B cell (primary cell): ENCODE measurements around the gene FAM3A. TPM values are rescaled to one million over a fixed set of nuclear protein-coding genes. Genes with fewer than 3 reads are reported as not detected.
A peak's percentile ranks its signal among the peaks of the same experiment; 100 is the strongest.

Experiments used
- ATAC-seq: fragments of 200-7000 bp; cut with Tn5 transposase; one replicate; pipeline ENCODE4 v1.10.0; 2021; ENCODE audit warnings: low read depth, mild to moderate bottlenecking, moderate number of reproducible peaks, moderate library complexity
- CTCF ChIA-PET: fragments of 350-600 bp; sonication (Branson Sonifier 250); formaldehyde crosslinking; loops from one replicate; lab custom pipeline; 2021; ENCODE audit warnings: antibody characterized with exemption, inconsistent platforms; lab: Charles Lee
- POLR2A ChIA-PET: fragments of 350-600 bp; sonication (Branson Sonifier 250); formaldehyde crosslinking; loops from one replicate; lab custom pipeline; 2021; ENCODE audit warnings: antibody characterized with exemption; lab: Charles Lee
- DNase-seq: peaks from one replicate; pipeline ENCODE4 v3.0.0; 2013
- H2AFZ ChIP-seq: 2 replicates; pipeline ENCODE4 v1.6.1; 2012; ENCODE audit warnings: mild to moderate bottlenecking, low read depth, low read length; ENCODE audit not compliant: insufficient read depth, poor library complexity, severe bottlenecking
- H3K27ac ChIP-seq, 2 donors: 1 replicate in 1 of 2; 2 replicates in 1 of 2; pipeline ENCODE4 v1.5.1; 2012 to 2013; ENCODE audit warnings: low read length in 2 of 2, mild to moderate bottlenecking in 2 of 2, moderate library complexity in 1 of 2
- H3K27me3 ChIP-seq, 4 experiments: fragments of 200-600 bp in 1 of 4; sonication (generic) in 1 of 4; replicated peaks in 1 of 4; 1 replicate in 2 of 4; 2 replicates in 2 of 4; pipeline versions ENCODE4 v1.6.1 to v1.7.0; 2013 to 2016; ENCODE audit warnings: low read length in 3 of 4, mild to moderate bottlenecking in 2 of 4, mixed read lengths in 1 of 4, moderate library complexity in 1 of 4; ENCODE audit not compliant: insufficient read depth in 4 of 4, control insufficient read depth in 3 of 4; ENCODE audit errors: control extremely low read depth in 1 of 4
- H3K36me3 ChIP-seq, 2 experiments: replicated peaks in 1 of 2; 1 replicate in 1 of 2; 2 replicates in 1 of 2; pipeline versions ENCODE4 v1.6.1 to v1.7.1; 2013; ENCODE audit warnings: low read length in 1 of 2; ENCODE audit not compliant: insufficient read depth in 2 of 2, control insufficient read depth in 1 of 2; ENCODE audit errors: control extremely low read depth in 1 of 2, extremely low read depth in 1 of 2
- H3K4me1 ChIP-seq, 2 donors: fragments of 200-600 bp in 1 of 2; sonication (generic) in 1 of 2; 1 replicate in 1 of 2; 2 replicates in 1 of 2; pipeline versions ENCODE4 v1.5.1 to v1.6.1; 2013 to 2017; ENCODE audit warnings: low read length in 2 of 2; ENCODE audit not compliant: control insufficient read depth in 2 of 2, insufficient read depth in 2 of 2
- H3K4me2 ChIP-seq: replicated peaks from 2 replicates; pipeline ENCODE3; 2012; ENCODE audit warnings: mild to moderate bottlenecking, low read depth, low read length; ENCODE audit not compliant: poor library complexity, severe bottlenecking
- H3K4me3 ChIP-seq, 5 experiments: fragments of 200-600 bp in 1 of 5; sonication (generic) in 1 of 5; 1 replicate in 3 of 5; 2 replicates in 2 of 5; pipeline versions ENCODE4 v1.5.1 to v1.7.0; 2011 to 2016; ENCODE audit warnings: low read length in 4 of 5, mild to moderate bottlenecking in 4 of 5, low read depth in 2 of 5, control low read depth in 1 of 5, moderate library complexity in 1 of 5; ENCODE audit not compliant: insufficient read depth in 1 of 5; ENCODE audit errors: control extremely low read depth in 1 of 5, extremely low read depth in 1 of 5
- H3K79me2 ChIP-seq: fragments of 200-600 bp; sonication (generic); one replicate; pipeline ENCODE4 v1.6.0; 2016; ENCODE audit warnings: low read length; ENCODE audit not compliant: control insufficient read depth, insufficient read depth
- H3K9ac ChIP-seq: fragments of 200-600 bp; sonication (generic); 2 replicates; pipeline ENCODE4 v1.6.1; 2017; ENCODE audit warnings: mild to moderate bottlenecking, low read length, moderate library complexity
- H3K9me3 ChIP-seq, 3 donors: one replicate each; pipeline versions ENCODE4 v1.6.1 to v1.7.1; 2013; ENCODE audit warnings: low read length in 2 of 3; ENCODE audit not compliant: control insufficient read depth in 2 of 3, insufficient read depth in 1 of 3; ENCODE audit errors: control extremely low read depth in 1 of 3
- H4K20me1 ChIP-seq: 2 replicates; pipeline ENCODE4 v1.6.0; 2012; ENCODE audit warnings: mild to moderate bottlenecking, low read length; ENCODE audit not compliant: insufficient read depth, control insufficient read depth, poor library complexity, severe bottlenecking
- H3K27ac Mint-ChIP-seq: one replicate; pipeline ENCODE4 v1.8.0; 2021; ENCODE audit warnings: mixed read lengths
- H3K27me3 Mint-ChIP-seq: one replicate; pipeline ENCODE4 v1.8.0; 2021; ENCODE audit warnings: mixed read lengths
- H3K4me1 Mint-ChIP-seq: one replicate; pipeline ENCODE4 v1.8.0; 2021; ENCODE audit warnings: mixed read lengths
- H3K4me3 Mint-ChIP-seq: one replicate; pipeline ENCODE4 v1.8.0; 2021; ENCODE audit warnings: mixed read lengths
- H3K9me3 Mint-ChIP-seq: one replicate; pipeline ENCODE4 v1.8.0; 2022; ENCODE audit warnings: mixed read lengths; ENCODE audit not compliant: insufficient read depth
- EZH2 ChIP-seq: IDR thresholded peaks from 2 replicates; pipeline ENCODE4 v1.6.1; 2012; ENCODE audit warnings: borderline replicate concordance, low read depth, mild to moderate bottlenecking, moderate library complexity, low read length; ENCODE audit not compliant: insufficient read depth, poor library complexity, severe bottlenecking
- WGBS: methylation state at CpG from one replicate; pipeline ENCODE4 v1.1.5; 2013; ENCODE audit warnings: missing lambda C conversion rate; ENCODE audit not compliant: insufficient coverage; 5-methylcytosine and 5-hydroxymethylcytosine counted together
- intact Hi-C: fragments of 100-400 bp; cut with micrococcal nuclease; formaldehyde crosslinking; loops from one replicate; pipeline ENCODE4 v1.10.0; 2022
- polyA plus RNA-seq: library from polyadenylated mRNA; depleted of rRNA; stranded (reverse); fragments of >200 nt; gene quantifications from 2 replicates; pipeline ENCODE4 v1.2.3, GENCODE V29; 2012
- total RNA-seq, 2 donors: library from RNA; stranded (reverse); fragments of 120-200 nt in 1 of 2; gene quantifications; 1 replicate in 1 of 2; 2 replicates in 1 of 2; pipeline versions ENCODE4 v1.2.3 to v1.2.4, GENCODE V29; 2013 to 2022
- TF ChIP-seq, protein P1 (sequence below): fragments of 200-600 bp; IDR thresholded peaks from one replicate; pipeline ENCODE4 v1.8.0; 2022; ENCODE audit warnings: antibody characterized with exemption, mild to moderate bottlenecking

The FAM3A gene
- total and polyA plus RNA-seq, 2 donors (not counting 1 experiment from before 2014, with no cell fraction given) = 39.6 to 59.4 TPM

DNA sequence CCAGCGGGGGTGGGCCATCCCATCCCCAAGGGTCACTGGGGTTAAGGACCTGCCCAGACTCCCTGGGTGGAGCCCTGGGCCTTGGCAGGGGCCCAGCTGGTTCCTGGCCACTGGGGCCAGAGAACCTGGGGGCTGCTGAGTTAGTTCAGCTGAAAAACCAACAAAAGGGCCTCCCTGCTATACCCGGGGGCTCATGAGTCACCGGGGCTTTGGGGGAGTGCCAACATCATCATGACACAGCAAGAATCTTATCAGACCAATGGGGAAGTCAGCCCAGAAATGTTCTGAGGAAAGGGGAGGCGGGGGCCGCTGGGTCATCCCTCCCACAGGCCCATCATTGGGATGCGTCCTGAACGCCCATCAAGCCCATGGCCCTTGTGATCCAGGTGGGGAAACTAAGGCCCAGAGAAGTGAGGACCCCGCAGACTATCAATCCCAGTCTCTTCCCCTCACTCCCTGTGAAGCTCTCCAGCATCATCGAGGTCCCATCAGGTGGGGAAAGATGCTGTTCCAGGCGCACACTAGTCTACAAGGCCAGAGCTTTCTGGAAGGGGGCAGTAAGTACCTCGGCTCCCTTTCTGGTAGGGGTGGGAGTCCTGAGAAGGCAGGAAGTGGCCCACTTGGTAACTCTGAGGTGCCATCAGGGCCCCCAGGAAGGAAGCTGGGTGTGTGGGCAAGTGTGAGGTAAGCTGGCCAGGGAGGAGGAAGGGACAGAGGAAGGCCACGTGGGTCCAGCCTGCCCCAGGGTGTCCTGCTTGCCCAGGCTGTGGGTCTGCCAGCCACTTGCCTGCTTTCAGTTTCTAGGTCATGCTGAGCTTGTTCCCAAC lies 26.1 kb upstream of the FAM3A start:
- peaks cover 26% of the 10 kb centered on the region for H3K4me1 Mint-ChIP-seq
- peaks cover 7% of the 10 kb centered on the region for H3K79me2 ChIP-seq
- no peaks in the 10 kb centered on the region for H3K27me3 ChIP-seq
- ATAC-seq (no peak), DNase-seq (peak; percentile 27)
- H3K4me2 ChIP-seq = peak overlapping the region; percentile 67
- H3K27ac Mint-ChIP-seq = peak overlapping the region; percentile 84
- TF ChIP-seq EZH2 = no peak
- TF ChIP-seq, protein P1, sequence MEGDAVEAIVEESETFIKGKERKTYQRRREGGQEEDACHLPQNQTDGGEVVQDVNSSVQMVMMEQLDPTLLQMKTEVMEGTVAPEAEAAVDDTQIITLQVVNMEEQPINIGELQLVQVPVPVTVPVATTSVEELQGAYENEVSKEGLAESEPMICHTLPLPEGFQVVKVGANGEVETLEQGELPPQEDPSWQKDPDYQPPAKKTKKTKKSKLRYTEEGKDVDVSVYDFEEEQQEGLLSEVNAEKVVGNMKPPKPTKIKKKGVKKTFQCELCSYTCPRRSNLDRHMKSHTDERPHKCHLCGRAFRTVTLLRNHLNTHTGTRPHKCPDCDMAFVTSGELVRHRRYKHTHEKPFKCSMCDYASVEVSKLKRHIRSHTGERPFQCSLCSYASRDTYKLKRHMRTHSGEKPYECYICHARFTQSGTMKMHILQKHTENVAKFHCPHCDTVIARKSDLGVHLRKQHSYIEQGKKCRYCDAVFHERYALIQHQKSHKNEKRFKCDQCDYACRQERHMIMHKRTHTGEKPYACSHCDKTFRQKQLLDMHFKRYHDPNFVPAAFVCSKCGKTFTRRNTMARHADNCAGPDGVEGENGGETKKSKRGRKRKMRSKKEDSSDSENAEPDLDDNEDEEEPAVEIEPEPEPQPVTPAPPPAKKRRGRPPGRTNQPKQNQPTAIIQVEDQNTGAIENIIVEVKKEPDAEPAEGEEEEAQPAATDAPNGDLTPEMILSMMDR = no peak
- intact Hi-C loops = no loop called here
- POLR2A ChIA-PET = interaction anchor here (1.1 kb wide), 1 partner anchor 171 kb away, joined by 7 read pairs; no protein-coding TSS in a partner anchor
- H3K9me3 ChIP-seq = no peaks in the 10 kb centered on the region
- peak overlapping the region; percentile 75 for H3K4me3 Mint-ChIP-seq
- no peak overlapping the region for H3K9ac ChIP-seq
- peak overlapping the region; percentile 56 for H2AFZ ChIP-seq
- no peaks in the 10 kb centered on the region for H3K36me3 ChIP-seq
- WGBS = 30% methylated on average over 3 of the region's 12 CpGs
- H3K9me3 Mint-ChIP-seq = no peaks in the 10 kb centered on the region
- H3K4me1 ChIP-seq = peaks cover 20 to 41% of the 10 kb centered on the region in 2 donors
- no peaks in the 10 kb centered on the region for H4K20me1 ChIP-seq
- H3K27me3 Mint-ChIP-seq = no peaks in the 10 kb centered on the region
- CTCF ChIA-PET = interaction anchor here (0.5 to 1.2 kb wide), 3 partner anchors 8 to 223 kb away, joined by 4 to 5 read pairs (median 5); no protein-coding TSS in a partner anchor
- H3K4me3 ChIP-seq = peak overlapping the region in 1 of 5 experiments; percentile 22
- peak overlapping the region; percentile 62 to 67 for H3K27ac ChIP-seq

DNA sequence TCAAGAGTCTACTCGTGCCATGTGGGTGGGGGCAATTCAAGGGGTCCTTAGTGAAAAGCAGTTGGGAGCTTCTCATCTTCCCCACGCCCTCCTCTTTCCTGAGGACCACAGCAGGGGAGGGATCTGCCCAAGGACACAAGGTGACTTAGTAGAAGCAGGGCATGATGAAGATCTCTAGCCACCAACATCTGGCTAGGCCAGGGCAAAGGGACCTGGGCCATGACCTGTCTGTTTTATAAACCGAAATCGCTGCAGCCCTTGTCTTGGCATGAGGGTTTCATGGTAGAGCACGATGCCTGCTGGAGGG lies 25.5 kb upstream of the FAM3A start:
- Histone ChIP-seq H3K79me2 (peaks cover 7% of the 10 kb centered on the region), H3K9ac (no peak overlapping the region), H3K4me2 (no peak overlapping the region)

More for the DNA sequence above, 25.5 kb upstream of the FAM3A start:
- no peak overlapping the region for H3K4me3 ChIP-seq
- Mint-ChIP-seq H3K4me3 (no peak overlapping the region), H3K4me1 (peaks cover 26% of the 10 kb centered on the region), H3K9me3 (no peaks in the 10 kb centered on the region), H3K27me3 (no peaks in the 10 kb centered on the region), H3K27ac (no peak overlapping the region)
- H2AFZ ChIP-seq = no peak overlapping the region
- POLR2A ChIA-PET = interaction anchor here (0.6 kb wide), 1 partner anchor 528 kb away, joined by 8 read pairs; no protein-coding TSS in a partner anchor
- no peak for DNase-seq
- intact Hi-C loops = no loop called here
- 69% methylated on average over 3 of the region's 5 CpGs for WGBS
- CTCF ChIA-PET = interaction anchor here (0.5 kb wide), 1 partner anchor 223 kb away, joined by 5 read pairs; no protein-coding TSS in a partner anchor
- H3K27ac ChIP-seq = peak overlapping the region in 1 of 2 donors; percentile 31
- no peak for TF ChIP-seq EZH2
- TF ChIP-seq, protein P1 = no peak
- peaks cover 20 to 41% of the 10 kb centered on the region in 2 donors for H3K4me1 ChIP-seq
- no peaks in the 10 kb centered on the region for H3K27me3 ChIP-seq
- no peaks in the 10 kb centered on the region for H3K36me3 ChIP-seq
- ATAC-seq = no peak
- H3K9me3 ChIP-seq = no peaks in the 10 kb centered on the region
- H4K20me1 ChIP-seq = no peaks in the 10 kb centered on the region
